PFSK-1 (cell line): Measurements from ENCODE around the gene SFT2D3.

Source experiments
- FOXP2 ChIP-seq: optimal IDR thresholded peaks from 2 replicates; pipeline ENCODE3; 2011; ENCODE audit warnings: borderline replicate concordance, control low read depth, inconsistent platforms; ENCODE audit not compliant: insufficient read depth; ENCODE audit errors: extremely low read length, extremely low read depth
- POLR2AphosphoS5 ChIP-seq: IDR thresholded peaks from 2 replicates; pipeline ENCODE4 v1.6.1; 2012; ENCODE audit warnings: low read depth, mild to moderate bottlenecking, control low read depth, low read length, moderate library complexity
- REST ChIP-seq, 2 experiments: IDR thresholded peaks; 2 replicates each; pipeline versions ENCODE4 v1.6.1 to v1.8.0; 2011 to 2012; ENCODE audit warnings: low read depth in 2 of 2, low read length in 2 of 2, control low read depth in 1 of 2, inconsistent platforms in 1 of 2, mild to moderate bottlenecking in 1 of 2, moderate library complexity in 1 of 2; ENCODE audit not compliant: insufficient read depth in 1 of 2
- SIN3A ChIP-seq: IDR thresholded peaks from 2 replicates; pipeline ENCODE4 v1.6.1; 2012; ENCODE audit warnings: mild to moderate bottlenecking, low read length, moderate library complexity, borderline replicate concordance; ENCODE audit not compliant: insufficient read depth
- TAF1 ChIP-seq: IDR thresholded peaks from 2 replicates; pipeline ENCODE4 v1.6.1; 2012; ENCODE audit warnings: low read length, control low read depth, borderline replicate concordance; ENCODE audit not compliant: insufficient read depth

The SFT2D3 gene

GRCh38 chr2:127733113-127733815 lies 32.0 kb downstream of the SFT2D3 start:
- TF ChIP-seq REST (IDR thresholded peaks at IDR 0.05; ENCODE audit: insufficient read depth in 1 of 2, low read depth in 2 of 2, low read length in 2 of 2): no peak
- TF ChIP-seq TAF1: no peak
- no peak for TF ChIP-seq SIN3A
- TF ChIP-seq FOXP2: no peak
- TF ChIP-seq POLR2AphosphoS5: no peak

GRCh38 chr2:127733816-127734537 lies 32.7 kb downstream of the SFT2D3 start:
- TF ChIP-seq SIN3A (no peak), TAF1 (no peak), FOXP2 (no peak), REST (IDR thresholded peaks at IDR 0.05; ENCODE audit: insufficient read depth in 1 of 2, low read depth in 2 of 2, low read length in 2 of 2) (no peak), POLR2AphosphoS5 (no peak)

- TF ChIP-seq REST (IDR thresholded peaks at IDR 0.05; ENCODE audit: insufficient read depth in 1 of 2, low read depth in 2 of 2, low read length in 2 of 2): no peak
- TF ChIP-seq POLR2AphosphoS5: no peak
- no peak for TF ChIP-seq FOXP2
- no peak for TF ChIP-seq SIN3A
- no peak for TF ChIP-seq TAF1
Measured at GRCh38 chr2:127735044-127735443, 33.7 kb downstream of the SFT2D3 start.

GRCh38 chr2:127735537-127736399 lies 34.5 kb downstream of the SFT2D3 start:
- TF ChIP-seq FOXP2 (no peak), TAF1 (no peak), SIN3A (no peak), REST (IDR thresholded peaks at IDR 0.05; ENCODE audit: insufficient read depth in 1 of 2, low read depth in 2 of 2, low read length in 2 of 2) (no peak), POLR2AphosphoS5 (no peak)
